Lower lobe of right lung (tissue), 2 donors: ENCODE data around the gene CHP1. TPM values are rescaled to one million over a fixed set of nuclear protein-coding genes. Genes with fewer than 3 reads are reported as not detected.

Experiments used
- ATAC-seq, 2 donors: fragments of 200-7000 bp; cut with Tn5 transposase; one replicate each; pipeline ENCODE4 v1.9.1; 2020 to 2022; ENCODE audit warnings: mild to moderate bottlenecking in 2 of 2, moderate library complexity in 2 of 2
- DNase-seq: peaks from one replicate; pipeline ENCODE4 v3.0.0-alpha.2; 2020
- H3K27ac ChIP-seq: fragments of 200-600 bp; one replicate; pipeline ENCODE4 v1.8.0; 2022
- H3K27me3 ChIP-seq: fragments of 200-600 bp; one replicate; pipeline ENCODE4 v1.8.0; 2022; ENCODE audit warnings: low read depth
- H3K36me3 ChIP-seq: fragments of 200-600 bp; one replicate; pipeline ENCODE4 v1.8.0; 2022; ENCODE audit warnings: mild to moderate bottlenecking
- H3K4me1 ChIP-seq: fragments of 200-600 bp; one replicate; pipeline ENCODE4 v1.8.0; 2022
- H3K4me3 ChIP-seq: fragments of 200-600 bp; one replicate; pipeline ENCODE4 v1.8.0; 2022; ENCODE audit warnings: mild to moderate bottlenecking
- H3K9me3 ChIP-seq: fragments of 200-600 bp; one replicate; pipeline ENCODE4 v1.8.0; 2022
- intact Hi-C: fragments of 100-400 bp; cut with DNase I; formaldehyde crosslinking; loops from one replicate; pipeline ENCODE4 v1.11.0; 2022
- long read RNA-seq: library from polyadenylated mRNA; unstranded; transcript quantifications from one replicate; pipeline ENCODE4 v2.0.0, GENCODE V29; 2021
- total RNA-seq: library from RNA; stranded (reverse); fragmentation: NEBNext Ultra II Directional; extraction: Animal tissue kit (Norgen Biotek cat#: 25700); gene quantifications from one replicate; pipeline ENCODE4 v1.2.1, GENCODE V29; 2021
- TF ChIP-seq, protein P1 (sequence below): fragments of 200-600 bp; IDR thresholded peaks from one replicate; pipeline ENCODE4 v1.8.0; 2022; ENCODE audit warnings: antibody characterized with exemption, mild to moderate bottlenecking
- donor health status: DM: no; HTN: yes; CAD: no; lungs with severe emphysema.

CHP1 gene
- 159 TPM for total RNA-seq
- long read RNA-seq, transcript CHP1-201 (7 exons, 3,329 nt), result major isoform, 26 of 62 reads
- long read RNA-seq, partial matches to known transcripts, result 30 of 62 reads
- long read RNA-seq, other reads (novel, unspliced or antisense), result 6 of 62 reads

DNA sequence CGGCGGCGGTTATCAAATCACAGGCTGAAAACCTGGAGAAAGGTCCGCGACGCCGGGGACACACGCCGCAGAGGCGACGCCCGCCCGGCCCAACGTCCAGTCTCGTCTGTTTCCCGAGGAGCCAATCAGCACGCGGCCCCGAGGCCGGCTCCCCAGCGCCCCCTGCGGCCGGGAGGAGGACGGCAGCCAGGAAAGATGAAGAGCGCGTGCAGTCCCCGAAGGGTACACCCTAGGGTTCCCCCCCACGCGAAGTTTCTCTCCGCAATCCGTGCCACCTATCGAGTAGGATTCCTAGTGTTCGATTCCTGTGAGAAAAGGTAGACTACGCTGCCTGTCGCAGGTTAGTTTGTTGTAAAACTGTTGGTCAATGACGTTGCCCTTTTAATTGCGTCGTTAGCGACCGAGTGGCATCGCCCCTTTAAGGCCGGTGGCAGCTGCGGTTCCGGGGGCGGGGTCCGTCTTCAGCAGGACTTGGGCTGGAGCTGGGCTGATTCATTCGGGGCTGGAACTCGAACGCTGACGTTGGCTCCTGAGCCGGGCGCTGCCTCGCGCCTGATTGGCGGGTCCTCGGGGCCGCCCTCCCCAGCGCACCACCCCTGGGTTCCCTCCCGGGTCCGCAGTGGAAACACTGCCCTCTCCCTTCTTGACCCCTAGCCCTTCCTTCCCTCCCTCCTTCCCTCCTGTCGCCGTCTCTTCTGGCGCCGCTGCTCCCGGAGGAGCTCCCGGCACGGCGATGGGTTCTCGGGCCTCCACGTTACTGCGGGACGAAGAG is at the start of gene CHP1, which contains the start of gene EXD1:
Gene CHP1, plus strand, starts transcription at position 619 of the 772 bp plus-strand sequence. Its CDS starts 115 bp downstream, at position 734.
Gene EXD1, minus strand, starts transcription at position 108 of the 772 bp plus-strand sequence. CDS start 4,182 bp downstream, outside the sequence.
- intact Hi-C loops, result no loop called here
- peak; percentile 99 for ATAC-seq
- DNase-seq, result peak; percentile 100
- peaks cover 34% of the 10 kb centered on the region for H3K4me1 ChIP-seq
- peak within 1 kb of the TSS; percentile 76 for H3K4me3 ChIP-seq
- H3K27me3 ChIP-seq, result no peaks in the 10 kb centered on the region
- H3K9me3 ChIP-seq, result no peaks in the 10 kb centered on the region
- peak within 1 kb of the TSS; percentile 90 for H3K27ac ChIP-seq
- TF ChIP-seq, protein P1, sequence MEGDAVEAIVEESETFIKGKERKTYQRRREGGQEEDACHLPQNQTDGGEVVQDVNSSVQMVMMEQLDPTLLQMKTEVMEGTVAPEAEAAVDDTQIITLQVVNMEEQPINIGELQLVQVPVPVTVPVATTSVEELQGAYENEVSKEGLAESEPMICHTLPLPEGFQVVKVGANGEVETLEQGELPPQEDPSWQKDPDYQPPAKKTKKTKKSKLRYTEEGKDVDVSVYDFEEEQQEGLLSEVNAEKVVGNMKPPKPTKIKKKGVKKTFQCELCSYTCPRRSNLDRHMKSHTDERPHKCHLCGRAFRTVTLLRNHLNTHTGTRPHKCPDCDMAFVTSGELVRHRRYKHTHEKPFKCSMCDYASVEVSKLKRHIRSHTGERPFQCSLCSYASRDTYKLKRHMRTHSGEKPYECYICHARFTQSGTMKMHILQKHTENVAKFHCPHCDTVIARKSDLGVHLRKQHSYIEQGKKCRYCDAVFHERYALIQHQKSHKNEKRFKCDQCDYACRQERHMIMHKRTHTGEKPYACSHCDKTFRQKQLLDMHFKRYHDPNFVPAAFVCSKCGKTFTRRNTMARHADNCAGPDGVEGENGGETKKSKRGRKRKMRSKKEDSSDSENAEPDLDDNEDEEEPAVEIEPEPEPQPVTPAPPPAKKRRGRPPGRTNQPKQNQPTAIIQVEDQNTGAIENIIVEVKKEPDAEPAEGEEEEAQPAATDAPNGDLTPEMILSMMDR, result peak; percentile 94
- no peaks in the 10 kb centered on the region for H3K36me3 ChIP-seq

DNA sequence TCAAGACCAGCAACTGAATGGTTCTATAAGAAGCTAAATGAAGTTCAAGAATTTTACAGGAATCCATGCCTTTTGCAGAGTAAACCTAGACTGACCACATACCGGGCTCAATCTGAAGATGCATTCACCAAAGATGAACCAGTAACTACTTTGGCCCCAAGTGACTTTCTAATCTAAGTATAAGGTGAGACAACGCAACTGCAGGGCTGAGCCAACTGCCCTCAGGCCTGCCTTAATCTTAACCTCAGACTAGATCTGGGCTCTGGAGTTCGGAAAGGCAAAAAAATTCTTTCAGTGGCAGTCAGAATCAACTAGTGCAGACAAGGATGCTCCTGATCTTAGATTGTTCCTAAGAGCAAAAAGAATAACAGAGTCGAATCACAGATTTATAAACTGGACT is 48.8 kb upstream of the CHP1 start:
- TF ChIP-seq, protein P1, result no peak
- intact Hi-C loops, result no loop called here
- ATAC-seq, result no peak
- Histone ChIP-seq H3K27me3 (no peaks in the 10 kb centered on the region), H3K4me3 (no peak overlapping the region), H3K9me3 (no peaks in the 10 kb centered on the region), H3K27ac (no peak overlapping the region), H3K4me1 (no peaks in the 10 kb centered on the region), H3K36me3 (no peaks in the 10 kb centered on the region)
- no peak for DNase-seq

DNA sequence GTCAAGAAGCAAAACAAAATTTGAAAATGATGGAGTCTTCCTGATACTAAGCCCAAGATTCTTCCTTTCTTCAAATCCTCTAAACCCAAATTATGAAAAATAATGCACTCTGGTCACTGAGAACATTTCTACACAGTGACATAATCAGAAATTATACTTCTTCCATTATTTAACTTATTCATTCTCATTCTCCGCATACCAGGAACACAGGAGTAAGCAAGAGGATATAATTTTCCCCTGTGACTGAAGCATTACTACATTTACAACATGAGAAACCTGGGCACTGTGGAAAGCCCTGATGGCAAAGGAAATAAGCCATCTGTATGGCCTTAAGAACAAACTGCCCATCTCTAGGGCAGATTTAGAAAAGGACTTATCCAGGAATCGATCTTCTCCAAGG is 47.5 kb upstream of the CHP1 start:
- Histone ChIP-seq H3K4me3 (no peak overlapping the region), H3K4me1 (no peaks in the 10 kb centered on the region), H3K27ac (no peak overlapping the region), H3K9me3 (no peaks in the 10 kb centered on the region), H3K27me3 (no peaks in the 10 kb centered on the region), H3K36me3 (no peaks in the 10 kb centered on the region)
- intact Hi-C loops, result no loop called here
- no peak for ATAC-seq
- TF ChIP-seq, protein P1, result no peak
- DNase-seq, result no peak

DNA sequence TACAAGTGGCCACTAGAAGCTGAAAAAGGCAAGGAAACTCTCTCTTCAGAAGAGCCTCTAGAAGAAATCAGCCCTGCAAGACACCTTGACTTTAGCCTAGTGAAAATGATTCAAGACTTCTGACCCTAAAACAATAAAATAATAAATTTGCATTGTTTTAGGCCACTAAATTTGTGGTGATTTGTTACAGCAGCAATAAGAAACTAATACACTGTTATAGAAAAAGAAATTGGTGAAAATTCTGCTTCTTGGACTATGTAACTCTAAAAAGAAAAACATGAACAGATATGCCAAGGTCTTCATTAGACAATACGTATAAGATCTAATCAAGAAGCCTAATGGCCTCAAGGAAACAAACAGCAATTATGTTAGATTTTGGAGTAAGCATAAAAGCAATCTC is 36.6 kb upstream of the CHP1 start:
- Histone ChIP-seq H3K4me3 (no peak overlapping the region), H3K27ac (no peak overlapping the region), H3K9me3 (no peaks in the 10 kb centered on the region), H3K27me3 (no peaks in the 10 kb centered on the region), H3K4me1 (no peaks in the 10 kb centered on the region), H3K36me3 (no peaks in the 10 kb centered on the region)
- ATAC-seq (no peak), DNase-seq (no peak)
- intact Hi-C loops, result no loop called here
- TF ChIP-seq, protein P1, result no peak

DNA sequence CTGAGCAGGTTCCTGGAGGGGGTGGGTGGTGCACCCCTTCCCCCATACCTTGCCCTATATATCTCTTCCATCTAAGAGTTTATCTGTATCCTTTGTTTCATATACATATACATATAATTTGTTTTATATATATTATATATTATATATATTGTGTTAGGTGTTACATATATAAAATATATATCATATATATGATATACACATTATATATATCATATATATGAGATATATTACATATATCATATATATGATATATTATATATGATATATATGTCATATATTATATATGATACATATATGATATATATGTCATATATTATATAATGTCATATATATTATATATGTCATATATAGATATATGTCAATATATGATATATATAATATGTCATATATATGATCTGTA is 31.6 kb upstream of the CHP1 start:
- intact Hi-C loops, result no loop called here
- H3K4me3 ChIP-seq, result no peak overlapping the region
- no peak for ATAC-seq
- DNase-seq, result no peak
- no peaks in the 10 kb centered on the region for H3K27me3 ChIP-seq
- no peak overlapping the region for H3K27ac ChIP-seq
- no peaks in the 10 kb centered on the region for H3K9me3 ChIP-seq
- H3K4me1 ChIP-seq, result no peaks in the 10 kb centered on the region
- no peaks in the 10 kb centered on the region for H3K36me3 ChIP-seq
- TF ChIP-seq, protein P1, result no peak
